ENCODE results near the gene C5orf52.

The C5orf52 gene

GRCh38 chr5:157670662-157671591 is at the start of gene C5orf52:
C5orf52 (plus strand) TSS chr5:157671533; CDS start chr5:157671615, 82 bp downstream.
- peak within 1 kb of the TSS; percentile 83 for H3K4me3 Mint-ChIP-seq
- CTCF ChIA-PET, result interaction anchor here (0.9 to 3.7 kb wide), 6 partner anchors 10 to 125 kb away, joined by 3 to 31 read pairs (median 4); partner anchors contain the start of gene LSM11
- H3K27ac Mint-ChIP-seq, result peak within 1 kb of the TSS; percentile 60
- no peaks in the 10 kb centered on the region for H3K9me3 Mint-ChIP-seq
- peak; percentile 43 for DNase-seq
- H3K36me3 Mint-ChIP-seq, result peaks cover 5% of the 10 kb centered on the region
- peaks cover 66% of the 10 kb centered on the region for H3K27me3 Mint-ChIP-seq
- peaks cover 30% of the 10 kb centered on the region for H3K4me1 Mint-ChIP-seq

GRCh38 chr5:157624144-157624543 is 47.2 kb upstream of the C5orf52 start:
- Mint-ChIP-seq H3K4me1 (peaks cover 2% of the 10 kb centered on the region), H3K27me3 (peaks cover 34% of the 10 kb centered on the region), H3K27ac (no peak overlapping the region), H3K36me3 (peaks cover 8% of the 10 kb centered on the region), H3K4me3 (no peak overlapping the region), H3K9me3 (peaks cover 10% of the 10 kb centered on the region)
- CTCF ChIA-PET, result no interaction called here
- DNase-seq, result no peak

DNA sequence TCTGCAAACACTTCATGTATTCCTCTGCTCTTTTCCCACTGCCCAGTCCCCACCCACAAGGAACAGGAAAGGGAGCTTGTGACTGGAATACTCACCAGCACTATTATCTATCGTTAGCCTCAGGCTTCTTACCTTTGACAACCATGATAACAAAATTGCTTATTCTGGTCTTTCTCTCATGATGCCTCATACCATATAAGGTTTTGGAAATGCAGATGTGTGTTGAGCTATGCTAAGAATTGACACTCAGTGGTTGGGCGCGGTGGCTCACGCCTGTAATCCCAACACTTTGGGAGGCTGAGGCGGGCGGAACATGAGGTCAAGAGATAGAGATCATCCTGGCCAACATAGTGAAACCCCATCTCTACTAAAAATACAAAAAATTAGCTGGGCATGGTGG is 44.5 kb upstream of the C5orf52 start:
- H3K4me3 Mint-ChIP-seq, result no peak overlapping the region
- peaks cover 22% of the 10 kb centered on the region for H3K27me3 Mint-ChIP-seq
- peaks cover 6% of the 10 kb centered on the region for H3K9me3 Mint-ChIP-seq
- CTCF ChIA-PET, result interaction anchor here (1.2 kb wide), 1 partner anchor 42 kb away, joined by 3 read pairs; no protein-coding TSS in a partner anchor
- DNase-seq, result no peak
- no peak overlapping the region for H3K27ac Mint-ChIP-seq
- H3K4me1 Mint-ChIP-seq, result peaks cover 2% of the 10 kb centered on the region
- H3K36me3 Mint-ChIP-seq, result peaks cover 8% of the 10 kb centered on the region

DNA sequence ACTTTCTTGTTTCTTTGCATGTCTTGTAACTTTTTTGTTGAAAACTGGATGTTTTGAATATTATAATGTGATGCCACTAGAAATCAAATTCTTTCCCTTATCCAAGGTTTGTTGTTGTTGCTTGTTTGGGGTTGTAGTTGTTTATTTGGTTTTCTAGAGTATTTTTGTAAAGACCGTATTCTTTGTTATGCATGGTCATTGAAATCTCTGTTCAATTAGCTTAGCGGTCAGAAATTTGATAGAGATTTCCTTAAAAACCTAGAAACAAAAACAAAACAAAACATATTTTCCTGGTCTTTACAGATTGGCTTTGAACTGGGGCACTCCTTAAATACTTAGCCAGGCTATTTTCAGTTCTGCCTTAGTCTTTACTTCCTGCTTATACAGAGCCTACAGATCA is 41.0 kb upstream of the C5orf52 start:
- Mint-ChIP-seq H3K27me3 (peaks cover 12% of the 10 kb centered on the region), H3K36me3 (no peaks in the 10 kb centered on the region), H3K4me3 (no peak overlapping the region), H3K27ac (no peak overlapping the region), H3K9me3 (peaks cover 2% of the 10 kb centered on the region), H3K4me1 (no peaks in the 10 kb centered on the region)
- CTCF ChIA-PET, result no interaction called here
- DNase-seq, result no peak

DNA sequence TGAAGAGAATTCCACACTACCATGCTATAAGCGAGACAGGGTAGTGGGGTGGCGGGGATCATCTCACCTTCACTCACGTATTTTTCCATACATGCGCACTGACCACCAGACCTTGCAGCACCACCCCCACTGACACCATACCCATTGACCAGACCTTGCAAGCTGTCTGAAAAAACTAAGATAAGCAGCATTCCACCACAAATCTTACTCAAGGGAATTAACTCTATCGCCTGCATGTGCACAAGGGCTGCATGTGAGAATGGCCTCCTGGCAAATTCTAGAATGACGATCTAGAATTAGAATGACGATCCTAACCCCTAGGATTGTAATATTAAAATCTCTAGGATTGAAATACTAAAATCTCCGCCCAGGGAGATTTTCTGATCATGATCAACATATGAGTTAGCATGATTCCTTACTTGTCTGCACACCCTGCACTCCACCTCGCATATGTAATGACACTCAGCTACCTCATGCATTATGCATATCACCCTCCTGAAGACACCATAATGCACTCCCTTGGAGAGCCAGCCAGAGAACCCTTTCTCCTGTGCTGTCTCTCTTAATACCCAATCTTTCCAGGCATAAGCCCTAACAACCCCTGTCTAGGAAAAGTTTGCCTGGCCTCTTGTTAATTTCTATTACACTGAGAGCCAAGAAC is 30.8 kb upstream of the C5orf52 start:
- Mint-ChIP-seq H3K4me3 (no peak overlapping the region), H3K9me3 (no peaks in the 10 kb centered on the region), H3K27ac (no peak overlapping the region), H3K36me3 (no peaks in the 10 kb centered on the region), H3K27me3 (peaks cover 17% of the 10 kb centered on the region), H3K4me1 (no peaks in the 10 kb centered on the region)
- DNase-seq, result no peak
- CTCF ChIA-PET, result no interaction called here

GRCh38 chr5:157648275-157648990 is 22.9 kb upstream of the C5orf52 start:
- CTCF ChIA-PET, result interaction anchor here (0.5 to 0.6 kb wide), 2 partner anchors 90 to 124 kb away, joined by 3 read pairs; no protein-coding TSS in a partner anchor
- Mint-ChIP-seq H3K4me1 (peaks cover 15% of the 10 kb centered on the region), H3K27me3 (peaks cover 15% of the 10 kb centered on the region), H3K4me3 (no peak overlapping the region), H3K27ac (no peak overlapping the region), H3K36me3 (peaks cover 12% of the 10 kb centered on the region), H3K9me3 (peaks cover 12% of the 10 kb centered on the region)
- no peak for DNase-seq

DNA sequence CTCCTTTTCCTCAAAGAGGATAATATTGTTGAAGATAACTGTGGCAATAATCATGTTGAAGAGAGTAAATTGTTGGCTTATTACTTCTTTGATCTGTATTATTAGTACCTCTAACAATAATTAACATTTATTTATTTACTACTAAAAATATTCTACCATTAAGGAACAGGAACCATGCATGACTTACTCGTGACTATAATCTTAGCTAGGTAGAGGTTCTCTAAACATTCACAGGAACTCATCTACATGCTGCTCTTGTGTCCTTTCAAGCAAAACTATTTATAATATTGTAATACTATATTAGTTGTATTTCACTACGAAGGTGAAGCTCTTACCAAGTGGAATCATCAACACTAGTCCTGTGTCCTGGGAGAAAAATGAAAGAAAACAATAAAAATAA is 22.2 kb upstream of the C5orf52 start:
- H3K36me3 Mint-ChIP-seq, result peaks cover 15% of the 10 kb centered on the region
- no peak overlapping the region for H3K27ac Mint-ChIP-seq
- H3K9me3 Mint-ChIP-seq, result peaks cover 15% of the 10 kb centered on the region
- peaks cover 15% of the 10 kb centered on the region for H3K4me1 Mint-ChIP-seq
- no peak for DNase-seq
- H3K27me3 Mint-ChIP-seq, result peaks cover 12% of the 10 kb centered on the region
- CTCF ChIA-PET, result interaction anchor here (0.6 kb wide), 1 partner anchor 125 kb away, joined by 3 read pairs; no protein-coding TSS in a partner anchor
- H3K4me3 Mint-ChIP-seq, result no peak overlapping the region

DNA sequence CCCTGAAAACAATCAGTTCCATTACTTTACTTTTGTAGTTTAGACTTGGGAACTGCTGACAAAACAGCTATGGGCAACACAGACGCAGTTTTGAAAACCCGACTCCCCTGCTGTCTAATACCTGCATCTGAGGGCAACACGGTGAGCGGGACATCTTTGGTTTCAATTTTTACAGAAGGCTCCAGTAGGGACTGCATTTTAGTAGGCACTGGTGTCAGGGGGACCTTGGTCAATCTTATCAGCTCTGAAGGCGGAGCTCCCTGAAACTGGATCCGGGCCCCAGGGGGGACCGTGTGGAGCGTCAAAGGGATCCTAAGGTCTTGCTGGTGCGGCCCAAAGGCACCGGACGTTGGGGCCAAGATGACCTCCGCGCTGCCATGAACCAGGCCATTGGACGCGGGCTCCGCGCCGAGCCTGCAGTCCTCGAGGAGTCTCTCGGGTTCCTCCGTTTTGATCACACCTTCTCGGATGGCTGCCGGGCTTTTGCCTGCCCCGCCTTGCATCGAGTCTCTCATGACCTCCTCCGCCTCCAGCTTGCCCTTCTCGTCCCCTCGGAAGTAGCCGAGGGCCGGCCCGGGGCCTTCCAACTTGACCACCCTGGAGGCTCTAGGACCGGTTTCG is 20.2 kb upstream of the C5orf52 start:
- Mint-ChIP-seq H3K9me3 (peaks cover 31% of the 10 kb centered on the region), H3K27me3 (peaks cover 12% of the 10 kb centered on the region), H3K36me3 (peaks cover 18% of the 10 kb centered on the region), H3K4me3 (no peak overlapping the region), H3K27ac (no peak overlapping the region), H3K4me1 (peaks cover 15% of the 10 kb centered on the region)
- no peak for DNase-seq
- CTCF ChIA-PET, result interaction anchor here (1.0 to 2.2 kb wide), 5 partner anchors 15 to 112 kb away, joined by 3 to 9 read pairs (median 4); partner anchors contain the start of gene LSM11

DNA sequence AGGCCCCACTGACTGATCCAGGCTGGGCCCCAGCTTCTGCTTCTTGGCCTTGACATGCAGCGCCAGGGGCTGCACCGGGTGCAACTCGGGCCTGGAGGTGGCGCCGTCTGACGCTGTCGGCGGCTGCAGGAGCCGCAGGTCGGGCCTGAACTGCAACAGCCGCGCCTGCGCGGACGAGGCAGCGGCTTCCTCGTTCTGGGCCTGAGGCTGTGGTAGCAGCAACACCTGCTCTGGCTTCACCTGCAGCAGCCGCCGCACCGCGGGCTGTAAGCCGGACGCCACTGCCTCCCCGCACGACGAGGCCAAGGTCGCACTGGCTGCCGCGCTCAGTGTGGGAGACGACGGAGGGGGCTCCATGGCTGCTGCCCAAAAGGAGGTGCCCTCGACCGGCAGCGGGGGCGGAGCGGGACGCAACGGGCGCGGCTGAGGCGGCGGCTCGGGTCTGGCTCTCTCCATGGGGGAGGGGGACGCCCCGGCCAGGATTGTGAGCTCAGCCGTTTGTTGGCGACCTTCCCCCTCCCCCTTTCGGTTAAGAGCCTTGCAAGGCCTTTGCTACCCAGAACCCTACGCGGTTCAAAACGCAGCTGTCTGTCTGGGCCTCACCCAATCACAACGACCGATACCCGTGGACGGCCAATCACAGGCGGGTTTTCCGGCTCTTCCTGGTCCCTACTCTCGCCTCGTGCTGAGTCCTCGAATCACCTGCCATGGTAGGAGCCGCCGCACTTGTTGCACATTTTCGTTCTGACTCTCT is 19.5 kb upstream of the C5orf52 start:
- Mint-ChIP-seq H3K27ac (peak overlapping the region; percentile 68), H3K4me3 (peak overlapping the region; percentile 65), H3K4me1 (peaks cover 15% of the 10 kb centered on the region), H3K9me3 (peaks cover 35% of the 10 kb centered on the region), H3K27me3 (peaks cover 12% of the 10 kb centered on the region), H3K36me3 (peaks cover 20% of the 10 kb centered on the region)
- DNase-seq, result peak; percentile 85
- CTCF ChIA-PET, result interaction anchor here (0.8 to 2.2 kb wide), 4 partner anchors 66 to 92 kb away, joined by 3 to 9 read pairs (median 4); partner anchors contain the start of gene LSM11

- Mint-ChIP-seq H3K9me3 (peaks cover 37% of the 10 kb centered on the region), H3K27me3 (peaks cover 12% of the 10 kb centered on the region), H3K36me3 (peaks cover 20% of the 10 kb centered on the region), H3K27ac (peak within 1 kb of the TSS; percentile 68), H3K4me3 (peak within 1 kb of the TSS; percentile 65), H3K4me1 (peaks cover 15% of the 10 kb centered on the region)
- no peak for DNase-seq
- CTCF ChIA-PET, result interaction anchor here (0.8 to 1.3 kb wide), 2 partner anchors 86 to 91 kb away, joined by 3 to 5 read pairs; partner anchors contain the start of gene LSM11
These were observed 19.0 kb upstream of the C5orf52 start, which contains the start of gene SOX30 for GRCh38 chr5:157652377-157652692. SOX30 (minus strand) TSS chr5:157652438; CDS start chr5:157652078, 360 bp downstream.

GRCh38 chr5:157657516-157657915 is 13.8 kb upstream of the C5orf52 start:
- peaks cover 60% of the 10 kb centered on the region for H3K9me3 Mint-ChIP-seq
- H3K27ac Mint-ChIP-seq, result no peak overlapping the region
- DNase-seq, result no peak
- peaks cover 6% of the 10 kb centered on the region for H3K4me1 Mint-ChIP-seq
- no peak overlapping the region for H3K4me3 Mint-ChIP-seq
- H3K36me3 Mint-ChIP-seq, result peaks cover 28% of the 10 kb centered on the region
- H3K27me3 Mint-ChIP-seq, result peaks cover 8% of the 10 kb centered on the region
- CTCF ChIA-PET, result no interaction called here

- H3K27me3 Mint-ChIP-seq, result peaks cover 13% of the 10 kb centered on the region
- H3K9me3 Mint-ChIP-seq, result peaks cover 51% of the 10 kb centered on the region
- DNase-seq, result no peak
- CTCF ChIA-PET, result no interaction called here
- H3K36me3 Mint-ChIP-seq, result peaks cover 21% of the 10 kb centered on the region
- H3K4me3 Mint-ChIP-seq, result no peak overlapping the region
- no peak overlapping the region for H3K27ac Mint-ChIP-seq
- H3K4me1 Mint-ChIP-seq, result no peaks in the 10 kb centered on the region
These were observed 12.4 kb upstream of the C5orf52 start for GRCh38 chr5:157658893-157659292.
